ENCODE results near the gene TMEM240. TPM values are rescaled to one million over a fixed set of nuclear protein-coding genes. Genes with fewer than 3 reads are reported as not detected.
"Not testable (repeated sequence)": the region's sequence is repeated elsewhere in the genome, so short reads cannot be mapped to it uniquely, and the experiment has no call there.

The TMEM240 gene
- total RNA-seq, 4 donors from 2014 or later: 0.57 to 2.6 (median 2.0) TPM; not detected in 1

DNA sequence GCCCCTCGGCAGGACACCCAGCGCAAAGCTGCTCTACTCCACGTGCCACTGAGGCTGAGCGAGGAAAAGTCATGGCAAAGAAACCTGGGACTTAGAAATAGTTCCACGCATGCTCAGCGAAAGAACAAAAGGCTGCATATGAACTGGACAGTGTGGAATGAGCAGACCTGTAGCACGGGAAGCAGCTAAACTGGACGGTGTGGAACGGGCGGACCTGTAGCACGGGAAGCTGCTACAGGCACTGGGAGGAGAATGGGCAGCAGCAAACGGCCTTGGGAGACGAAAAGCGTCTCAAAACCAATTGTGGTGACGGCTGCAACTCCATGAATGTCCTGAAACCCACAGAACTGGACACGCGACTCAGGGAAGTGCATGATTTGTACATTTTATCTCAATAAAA, 18.6 kb upstream of the TMEM240 start:
- DNase-seq (ENCODE audit: low spot score in 2 of 2): no peak
- intact Hi-C loops (cut with DNase I; ENCODE audit: low total_unique reads): no loop called here
- TF ChIP-seq POLR2A (IDR thresholded peaks at IDR 0.05) (no peak), CTCF (IDR thresholded peaks at IDR 0.05) (no peak)
- WGBS, 2 donors: 74 to 81% methylated on average over 17 of the region's 17 CpGs
- H3K4me3 ChIP-seq (ENCODE audit: low read depth, poor library complexity, severe bottlenecking): no peak overlapping the region

DNA sequence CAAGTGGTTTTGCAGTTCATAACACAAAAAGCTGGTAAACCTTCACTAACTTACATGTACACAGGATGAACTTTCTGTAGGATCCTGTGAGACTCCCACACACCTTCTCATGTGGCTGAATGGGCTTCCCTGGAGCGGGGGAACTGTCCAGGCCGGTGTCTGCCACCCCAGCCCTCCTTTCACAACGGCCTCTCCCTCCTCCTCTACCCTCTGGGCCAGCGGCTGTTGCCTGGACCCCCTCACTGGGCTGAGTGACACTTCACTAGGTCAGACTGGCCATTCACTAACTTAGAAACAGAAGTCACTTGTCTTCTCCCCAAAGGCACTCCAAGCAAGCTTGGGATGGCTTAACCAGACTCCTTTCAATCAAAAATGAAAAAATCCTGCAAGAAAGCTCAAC, 18.2 kb upstream of the TMEM240 start:
- intact Hi-C loops (cut with DNase I; ENCODE audit: low total_unique reads): no loop called here
- no peak overlapping the region for H3K4me3 ChIP-seq (ENCODE audit: low read depth, poor library complexity, severe bottlenecking)
- 57 to 90% methylated on average over 4 of the region's 4 CpGs for WGBS, 2 donors
- no peak for TF ChIP-seq POLR2A (IDR thresholded peaks at IDR 0.05)
- no peak for TF ChIP-seq CTCF (IDR thresholded peaks at IDR 0.05)
- no peak for DNase-seq (ENCODE audit: low spot score in 2 of 2)

DNA sequence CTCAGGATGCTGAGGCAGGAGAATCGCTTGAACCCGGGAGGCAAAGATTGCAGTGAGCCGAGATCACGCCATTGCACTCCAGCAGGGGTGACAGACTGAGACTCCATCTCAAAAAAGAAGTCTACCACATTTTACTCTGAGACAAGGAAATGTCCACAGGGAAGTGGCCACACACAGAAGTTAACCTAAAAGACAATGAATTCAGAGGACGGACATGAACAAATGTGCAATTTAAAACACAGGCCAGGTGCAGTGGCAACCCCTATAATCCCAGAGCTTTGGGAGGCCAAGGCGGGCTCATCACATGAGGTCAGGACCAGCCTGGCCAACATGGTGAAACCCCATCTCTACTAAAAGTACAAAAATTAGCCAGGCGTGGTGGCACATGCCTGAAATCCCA, 17.3 kb upstream of the TMEM240 start:
- intact Hi-C loops (cut with DNase I; ENCODE audit: low total_unique reads); DNase-seq (ENCODE audit: low spot score in 2 of 2); H3K4me3 ChIP-seq (ENCODE audit: low read depth, poor library complexity, severe bottlenecking): not testable (repeated sequence)
- WGBS, 2 donors: 86 to 92% methylated on average over 7 of the region's 7 CpGs

DNA sequence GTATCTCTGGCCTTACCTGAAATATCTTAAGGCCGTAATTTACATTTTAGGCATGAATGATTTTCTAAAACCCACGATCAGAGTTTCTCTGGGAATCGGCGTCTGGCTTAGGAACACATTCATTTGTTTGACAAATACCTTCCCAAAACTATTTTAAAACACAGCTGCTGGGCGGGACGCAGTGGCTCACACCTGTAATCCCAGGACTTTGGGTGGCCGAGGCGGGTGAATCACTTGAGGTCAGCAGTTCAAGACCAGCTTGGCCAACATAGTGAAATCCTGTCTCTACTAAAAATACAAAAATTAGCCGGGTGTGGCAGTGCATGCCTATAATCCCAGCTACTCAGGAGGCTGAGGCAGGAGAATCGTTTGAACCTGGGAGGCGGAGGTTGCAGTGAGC, 16.5 kb upstream of the TMEM240 start:
- intact Hi-C loops (cut with DNase I; ENCODE audit: low total_unique reads); DNase-seq (ENCODE audit: low spot score in 2 of 2); H3K4me3 ChIP-seq (ENCODE audit: low read depth, poor library complexity, severe bottlenecking): not testable (repeated sequence)
- WGBS, 2 donors: 93 to 94% methylated on average over 11 of the region's 11 CpGs

GRCh38 chr1:1556505-1556904, 16.1 kb upstream of the TMEM240 start:
- 84 to 99% methylated on average over 6 of the region's 6 CpGs for whole genome bisulfite sequencing, 2 donors
- intact Hi-C loops (cut with DNase I; ENCODE audit: low total_unique reads): no loop called here
- no peak overlapping the region for H3K4me3 ChIP-seq (ENCODE audit: low read depth, poor library complexity, severe bottlenecking)
- TF ChIP-seq POLR2A (IDR thresholded peaks at IDR 0.05): no peak
- TF ChIP-seq CTCF (IDR thresholded peaks at IDR 0.05): no peak
- no peak for DNase-seq (ENCODE audit: low spot score in 2 of 2)

DNA sequence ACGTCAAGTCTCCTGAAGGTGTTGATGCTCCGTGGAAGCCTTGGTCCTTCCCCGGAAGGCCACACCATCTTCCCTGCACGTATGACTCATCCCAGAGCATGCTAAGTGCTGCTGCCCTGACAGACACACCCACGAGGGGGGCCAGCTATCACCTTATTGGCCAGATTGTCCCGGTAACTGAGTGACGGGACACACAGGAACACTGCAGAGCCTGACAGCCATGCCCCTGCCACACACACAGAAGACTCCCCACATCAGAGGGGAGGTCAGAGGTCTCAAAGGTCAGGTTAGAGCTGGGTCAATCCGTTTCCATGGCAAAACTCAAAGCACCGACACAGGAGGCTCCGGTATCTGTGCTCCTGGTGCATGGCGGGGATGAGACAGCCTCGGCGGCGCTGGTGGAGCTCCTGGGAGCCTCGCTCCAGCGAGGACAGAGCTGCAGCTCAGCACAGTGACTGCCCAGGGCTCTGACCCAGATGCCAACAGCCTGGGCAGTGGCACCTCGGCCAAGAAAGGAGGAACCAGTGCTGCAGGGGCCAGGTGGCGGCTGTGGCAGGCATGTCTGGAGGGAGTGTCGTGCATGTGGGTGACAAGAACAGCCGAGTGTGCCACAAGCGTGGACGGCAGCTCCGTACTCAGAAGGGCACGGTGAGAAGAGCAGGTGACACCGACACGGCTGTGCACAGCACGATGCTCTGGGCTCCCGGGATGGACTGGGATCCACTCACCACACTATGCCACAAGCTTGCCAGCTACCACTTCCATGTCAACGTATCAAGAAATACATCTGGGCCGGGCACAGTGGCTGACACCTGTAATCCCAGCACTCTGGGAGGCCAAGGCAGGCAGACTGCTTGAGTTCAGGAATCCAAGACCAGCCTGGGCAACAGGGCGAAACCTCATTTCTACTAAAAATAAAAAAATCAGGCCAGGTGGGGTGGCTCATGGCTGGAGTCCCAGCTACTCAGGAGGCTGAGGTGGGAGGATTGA, 14.8 kb upstream of the TMEM240 start:
- intact Hi-C loops (cut with DNase I; ENCODE audit: low total_unique reads): no loop called here
- H3K4me3 ChIP-seq (ENCODE audit: low read depth, poor library complexity, severe bottlenecking): no peak overlapping the region
- TF ChIP-seq POLR2A (IDR thresholded peaks at IDR 0.05) (no peak), CTCF (IDR thresholded peaks at IDR 0.05) (no peak)
- no peak for DNase-seq (ENCODE audit: low spot score in 2 of 2)
- 65 to 69% methylated on average over 29 to 31 of the region's 31 CpGs for WGBS, 2 donors

- TF ChIP-seq CTCF (IDR thresholded peaks at IDR 0.05) (no peak), POLR2A (IDR thresholded peaks at IDR 0.05) (no peak)
- intact Hi-C loops (cut with DNase I; ENCODE audit: low total_unique reads): no loop called here
- no peak for DNase-seq (ENCODE audit: low spot score in 2 of 2)
- 71 to 79% methylated on average over 12 to 13 of the region's 13 CpGs for WGBS, 2 donors
- H3K4me3 ChIP-seq (ENCODE audit: low read depth, poor library complexity, severe bottlenecking): no peak overlapping the region
These were observed 14.1 kb upstream of the TMEM240 start for GRCh38 chr1:1554550-1554925.
